Loucy (cell line): ENCODE data around the gene PATL2.
A peak's percentile ranks its signal among the peaks of the same experiment; 100 is the strongest.

Experiments
- H2AFZ ChIP-seq: fragments of 200-600 bp; sonication (generic); 2 replicates; pipeline ENCODE4 v1.6.0; 2016; ENCODE audit warnings: antibody characterized with exemption, mild to moderate bottlenecking, low read length, moderate library complexity
- H3F3A ChIP-seq: fragments of 200-600 bp; 2 replicates; pipeline ENCODE4 v1.6.0; 2016; ENCODE audit warnings: antibody characterized with exemption, low read depth, mild to moderate bottlenecking
- H3K27me3 ChIP-seq: fragments of 200-600 bp; sonication (generic); 2 replicates; pipeline ENCODE4 v1.6.1; 2014; ENCODE audit warnings: low read length, mild to moderate bottlenecking; ENCODE audit not compliant: insufficient read depth, poor library complexity, severe bottlenecking
- H3K36me3 ChIP-seq: fragments of 200-600 bp; sonication (generic); 2 replicates; pipeline ENCODE4 v1.6.1; 2016; ENCODE audit warnings: low read length; ENCODE audit not compliant: insufficient read depth
- H3K4me1 ChIP-seq: fragments of 200-600 bp; sonication (generic); 2 replicates; pipeline ENCODE4 v1.5.1; 2014; ENCODE audit warnings: low read length, mild to moderate bottlenecking; ENCODE audit not compliant: insufficient read depth, poor library complexity, severe bottlenecking
- H3K4me2 ChIP-seq: fragments of 200-600 bp; sonication (generic); 2 replicates; pipeline ENCODE4 v1.6.0; 2014; ENCODE audit warnings: antibody characterized with exemption, low read length, low read depth, mild to moderate bottlenecking; ENCODE audit not compliant: poor library complexity, severe bottlenecking
- H3K4me3 ChIP-seq: fragments of 200-600 bp; sonication (generic); 2 replicates; pipeline ENCODE4 v1.5.1; 2014; ENCODE audit warnings: low read length, mild to moderate bottlenecking, mixed read lengths; ENCODE audit not compliant: poor library complexity, severe bottlenecking
- H3K79me2 ChIP-seq: fragments of 200-600 bp; sonication (generic); 2 replicates; pipeline ENCODE4 v1.6.1; 2014; ENCODE audit warnings: low read length; ENCODE audit not compliant: insufficient read depth
- H3K9ac ChIP-seq: fragments of 200-600 bp; sonication (generic); 2 replicates; pipeline ENCODE4 v1.6.0; 2014; ENCODE audit warnings: mild to moderate bottlenecking, low read depth, low read length, moderate library complexity; ENCODE audit not compliant: poor library complexity, severe bottlenecking
- H3K9me2 ChIP-seq: fragments of 200-600 bp; sonication (generic); replicated peaks from 2 replicates; pipeline ENCODE4 v1.6.1; 2016; ENCODE audit warnings: low read depth, low read length, mixed read lengths
- H3K9me3 ChIP-seq: fragments of 200-600 bp; sonication (generic); 2 replicates; pipeline ENCODE4 v1.6.1; 2014; ENCODE audit warnings: mild to moderate bottlenecking, antibody characterized with exemption, low read length, low read depth; ENCODE audit not compliant: insufficient read depth
- H4K20me1 ChIP-seq: fragments of 200-600 bp; sonication (generic); 2 replicates; pipeline ENCODE4 v1.6.0; 2014; ENCODE audit warnings: antibody characterized with exemption, low read length, mild to moderate bottlenecking; ENCODE audit not compliant: insufficient read depth, poor library complexity, severe bottlenecking
- CTCF ChIP-seq: fragments of 200-600 bp; sonication (generic); conservative IDR thresholded peaks from 2 replicates; pipeline ENCODE4 v1.5.1; 2014; ENCODE audit warnings: mild to moderate bottlenecking, antibody characterized with exemption, low read length
- EZH2phosphoT487 ChIP-seq: fragments of 200-600 bp; IDR thresholded peaks from 2 replicates; pipeline ENCODE4 v1.6.1; 2018; ENCODE audit warnings: antibody characterized with exemption, mild to moderate bottlenecking, moderate library complexity, borderline replicate concordance

Gene PATL2

GRCh38 chr15:44716983-44717602 is 6.0 kb upstream of the PATL2 start:
- peaks cover 27% of the 10 kb centered on the region for H3F3A ChIP-seq
- H3K9me2 ChIP-seq: no peaks in the 10 kb centered on the region
- peaks cover 61% of the 10 kb centered on the region for H3K79me2 ChIP-seq
- no peak overlapping the region for H3K9ac ChIP-seq
- no peaks in the 10 kb centered on the region for H3K9me3 ChIP-seq
- H3K4me3 ChIP-seq: no peak overlapping the region
- peaks cover 53% of the 10 kb centered on the region for H3K4me1 ChIP-seq
- H4K20me1 ChIP-seq: peaks cover 64% of the 10 kb centered on the region
- no peak overlapping the region for H2AFZ ChIP-seq
- H3K4me2 ChIP-seq: peak overlapping the region; percentile 98
- H3K27me3 ChIP-seq: peaks cover 3% of the 10 kb centered on the region
- peaks cover 47% of the 10 kb centered on the region for H3K36me3 ChIP-seq
- no peak for TF ChIP-seq EZH2phosphoT487
- TF ChIP-seq CTCF: no peak

GRCh38 chr15:44715797-44716334 is 4.7 kb upstream of the PATL2 start:
- peaks cover 10% of the 10 kb centered on the region for H3K27me3 ChIP-seq
- H3K4me3 ChIP-seq: peak overlapping the region; percentile 83
- peak overlapping the region; percentile 98 for H3K9ac ChIP-seq
- H3K4me2 ChIP-seq: peak overlapping the region; percentile 98
- no peak for TF ChIP-seq CTCF
- no peak for TF ChIP-seq EZH2phosphoT487
- no peaks in the 10 kb centered on the region for H3K9me2 ChIP-seq
- peaks cover 51% of the 10 kb centered on the region for H3K4me1 ChIP-seq
- H3K9me3 ChIP-seq: no peaks in the 10 kb centered on the region
- H4K20me1 ChIP-seq: peaks cover 71% of the 10 kb centered on the region
- H3K79me2 ChIP-seq: peaks cover 69% of the 10 kb centered on the region
- peaks cover 47% of the 10 kb centered on the region for H3K36me3 ChIP-seq
- H2AFZ ChIP-seq: no peak overlapping the region
- H3F3A ChIP-seq: peaks cover 29% of the 10 kb centered on the region

- Histone ChIP-seq H3K9me3 (no peaks in the 10 kb centered on the region), H3K4me1 (peaks cover 46% of the 10 kb centered on the region), H3K9ac (peak overlapping the region; percentile 98), H3K4me3 (peak overlapping the region; percentile 83), H3K9me2 (no peaks in the 10 kb centered on the region), H3K27me3 (peaks cover 10% of the 10 kb centered on the region), H2AFZ (no peak overlapping the region), H4K20me1 (peaks cover 71% of the 10 kb centered on the region), H3K4me2 (peak overlapping the region; percentile 98), H3K79me2 (peaks cover 70% of the 10 kb centered on the region), H3K36me3 (peaks cover 47% of the 10 kb centered on the region), H3F3A (peaks cover 31% of the 10 kb centered on the region)
- no peak for TF ChIP-seq EZH2phosphoT487
- TF ChIP-seq CTCF: no peak
Observed at GRCh38 chr15:44715142-44715796, 4.1 kb upstream of the PATL2 start.
